ENCODE data around the gene PPP2R5A.

Gene PPP2R5A

DNA sequence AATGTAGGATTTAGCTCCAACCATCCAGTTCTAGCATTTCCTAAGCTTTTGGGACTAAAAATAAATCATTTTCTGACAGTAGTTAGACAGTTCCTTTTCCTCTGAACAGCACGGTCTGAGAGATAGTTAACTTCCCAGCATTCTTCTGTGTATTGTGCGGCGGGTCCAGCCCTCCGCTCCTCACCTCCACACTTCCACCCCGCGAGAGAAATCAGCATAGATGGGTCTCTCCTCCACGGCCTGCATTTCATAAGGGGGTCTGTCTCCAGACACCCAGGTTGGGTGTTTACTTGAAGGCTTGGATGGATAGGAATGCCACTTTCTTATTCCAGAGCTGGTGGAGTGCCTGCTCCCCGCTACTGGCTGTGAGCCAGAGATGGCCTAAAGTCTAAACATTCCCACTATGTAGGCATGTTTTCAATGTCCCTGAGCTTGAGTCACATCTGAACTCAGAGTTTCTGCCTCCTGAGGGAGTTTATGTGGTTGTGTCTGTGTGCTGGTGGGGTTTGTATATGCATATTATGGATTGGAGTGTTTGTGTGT is 38.0 kb upstream of the PPP2R5A start:
- H3K4me3 ChIP-seq (ENCODE audit: low read depth, low read length), result no peak overlapping the region
- no peak for DNase-seq (ENCODE audit: low read depth)
- TF ChIP-seq MYC (IDR thresholded peaks at IDR 0.05; ENCODE audit: low read depth, low read length), result no peak
- TF ChIP-seq POLR2A (IDR thresholded peaks at IDR 0.05; ENCODE audit: extremely low read depth, insufficient read length), result no peak
- TF ChIP-seq, protein P1, sequence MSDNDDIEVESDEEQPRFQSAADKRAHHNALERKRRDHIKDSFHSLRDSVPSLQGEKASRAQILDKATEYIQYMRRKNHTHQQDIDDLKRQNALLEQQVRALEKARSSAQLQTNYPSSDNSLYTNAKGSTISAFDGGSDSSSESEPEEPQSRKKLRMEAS (IDR thresholded peaks at IDR 0.05; ENCODE audit: low read depth, low read length), result no peak
- TF ChIP-seq, protein P2, sequence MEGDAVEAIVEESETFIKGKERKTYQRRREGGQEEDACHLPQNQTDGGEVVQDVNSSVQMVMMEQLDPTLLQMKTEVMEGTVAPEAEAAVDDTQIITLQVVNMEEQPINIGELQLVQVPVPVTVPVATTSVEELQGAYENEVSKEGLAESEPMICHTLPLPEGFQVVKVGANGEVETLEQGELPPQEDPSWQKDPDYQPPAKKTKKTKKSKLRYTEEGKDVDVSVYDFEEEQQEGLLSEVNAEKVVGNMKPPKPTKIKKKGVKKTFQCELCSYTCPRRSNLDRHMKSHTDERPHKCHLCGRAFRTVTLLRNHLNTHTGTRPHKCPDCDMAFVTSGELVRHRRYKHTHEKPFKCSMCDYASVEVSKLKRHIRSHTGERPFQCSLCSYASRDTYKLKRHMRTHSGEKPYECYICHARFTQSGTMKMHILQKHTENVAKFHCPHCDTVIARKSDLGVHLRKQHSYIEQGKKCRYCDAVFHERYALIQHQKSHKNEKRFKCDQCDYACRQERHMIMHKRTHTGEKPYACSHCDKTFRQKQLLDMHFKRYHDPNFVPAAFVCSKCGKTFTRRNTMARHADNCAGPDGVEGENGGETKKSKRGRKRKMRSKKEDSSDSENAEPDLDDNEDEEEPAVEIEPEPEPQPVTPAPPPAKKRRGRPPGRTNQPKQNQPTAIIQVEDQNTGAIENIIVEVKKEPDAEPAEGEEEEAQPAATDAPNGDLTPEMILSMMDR (IDR thresholded peaks at IDR 0.05; ENCODE audit: low read depth, low read length), result no peak

DNA sequence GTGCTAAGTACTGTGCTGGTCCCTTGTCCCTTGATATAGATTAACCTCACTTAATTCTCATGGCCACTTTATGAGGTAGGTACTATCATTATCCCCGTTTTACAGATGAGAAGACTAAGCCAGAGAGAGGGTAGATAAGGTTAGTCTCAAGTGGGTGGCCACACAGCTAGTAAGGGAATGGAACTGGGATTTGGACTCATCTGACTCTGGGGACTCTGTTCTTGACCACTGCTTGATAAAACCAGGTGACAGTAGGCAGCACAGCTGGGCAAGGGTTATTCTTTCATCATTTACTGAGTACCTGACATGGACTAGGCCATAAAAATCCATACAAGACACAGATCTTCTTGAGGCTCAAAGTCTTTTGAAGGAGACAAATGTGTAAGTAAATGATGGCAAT is 37.2 kb upstream of the PPP2R5A start:
- no peak for DNase-seq (ENCODE audit: low read depth)
- TF ChIP-seq, protein P1 (IDR thresholded peaks at IDR 0.05; ENCODE audit: low read depth, low read length), result no peak
- TF ChIP-seq MYC (IDR thresholded peaks at IDR 0.05; ENCODE audit: low read depth, low read length), result no peak
- no peak for TF ChIP-seq POLR2A (IDR thresholded peaks at IDR 0.05; ENCODE audit: extremely low read depth, insufficient read length)
- TF ChIP-seq, protein P2 (IDR thresholded peaks at IDR 0.05; ENCODE audit: low read depth, low read length), result no peak
- no peak overlapping the region for H3K4me3 ChIP-seq (ENCODE audit: low read depth, low read length)

DNA sequence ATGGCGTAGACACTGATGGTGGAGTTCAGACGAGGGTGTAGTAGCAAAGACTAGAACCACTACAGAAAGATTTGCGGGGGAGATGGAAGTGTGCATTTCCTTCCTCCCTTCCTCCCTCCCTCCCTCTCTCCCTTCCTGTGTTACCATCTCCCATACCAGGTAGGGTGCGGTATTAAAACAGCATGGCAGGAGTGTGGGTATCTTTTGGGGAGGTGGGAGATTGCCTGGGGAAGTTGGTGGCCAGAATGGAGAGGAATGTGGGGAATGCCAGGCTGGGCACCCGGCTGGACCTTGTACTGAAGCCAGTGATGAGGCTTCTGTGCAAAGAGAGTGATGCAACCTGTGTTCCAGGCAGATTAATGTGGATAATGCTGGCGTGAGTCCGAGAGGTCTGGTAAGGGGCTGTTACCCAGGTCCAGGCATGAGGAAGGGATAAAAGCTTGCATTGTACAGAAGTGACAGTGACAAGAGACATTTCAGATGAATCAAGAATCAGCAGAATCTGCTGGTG is 30.3 kb upstream of the PPP2R5A start:
- H3K4me3 ChIP-seq (ENCODE audit: low read depth, low read length), result peak overlapping the region; percentile 40
- TF ChIP-seq, protein P2 (IDR thresholded peaks at IDR 0.05; ENCODE audit: low read depth, low read length), result no peak
- no peak for TF ChIP-seq MYC (IDR thresholded peaks at IDR 0.05; ENCODE audit: low read depth, low read length)
- no peak for TF ChIP-seq POLR2A (IDR thresholded peaks at IDR 0.05; ENCODE audit: extremely low read depth, insufficient read length)
- TF ChIP-seq, protein P1 (IDR thresholded peaks at IDR 0.05; ENCODE audit: low read depth, low read length), result no peak
- DNase-seq (ENCODE audit: low read depth), result peak; percentile 14

DNA sequence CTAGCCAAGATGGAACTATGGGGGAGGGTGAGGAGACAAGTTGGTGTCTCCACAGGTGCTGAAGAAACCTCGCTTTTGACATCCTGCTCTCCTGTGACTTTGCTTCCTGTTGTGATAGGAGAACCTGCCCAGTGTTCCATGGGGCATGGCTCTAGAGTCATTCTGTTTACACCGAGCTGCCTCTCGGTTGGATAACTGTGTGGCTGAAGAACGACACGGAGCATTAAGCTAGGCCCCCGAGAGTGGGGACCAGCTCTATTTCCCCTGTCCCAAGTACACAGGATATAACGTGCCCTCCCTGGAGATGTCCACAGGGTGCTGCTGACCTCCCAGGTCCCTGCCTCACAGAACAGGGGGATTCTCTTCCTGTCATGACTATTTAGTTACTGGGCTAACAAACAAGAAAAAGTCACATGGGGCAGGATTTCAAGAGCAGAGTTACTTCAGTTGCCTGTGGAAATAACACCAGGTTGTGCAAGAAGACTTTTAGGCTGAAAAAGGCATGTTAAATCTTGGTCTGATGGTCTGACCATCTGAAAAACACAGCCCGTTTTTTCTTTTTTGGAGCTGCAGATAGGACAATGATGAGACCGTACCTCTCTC is 29.4 kb upstream of the PPP2R5A start:
- TF ChIP-seq MYC (IDR thresholded peaks at IDR 0.05; ENCODE audit: low read depth, low read length) (peak; percentile 34; the same call in 1 of the 2 replicates), POLR2A (IDR thresholded peaks at IDR 0.05; ENCODE audit: extremely low read depth, insufficient read length) (no peak)
- TF ChIP-seq, protein P1 (IDR thresholded peaks at IDR 0.05; ENCODE audit: low read depth, low read length), result peak; percentile 63
- peak overlapping the region; percentile 40 for H3K4me3 ChIP-seq (ENCODE audit: low read depth, low read length)
- DNase-seq (ENCODE audit: low read depth), result peak; percentile 74

DNA sequence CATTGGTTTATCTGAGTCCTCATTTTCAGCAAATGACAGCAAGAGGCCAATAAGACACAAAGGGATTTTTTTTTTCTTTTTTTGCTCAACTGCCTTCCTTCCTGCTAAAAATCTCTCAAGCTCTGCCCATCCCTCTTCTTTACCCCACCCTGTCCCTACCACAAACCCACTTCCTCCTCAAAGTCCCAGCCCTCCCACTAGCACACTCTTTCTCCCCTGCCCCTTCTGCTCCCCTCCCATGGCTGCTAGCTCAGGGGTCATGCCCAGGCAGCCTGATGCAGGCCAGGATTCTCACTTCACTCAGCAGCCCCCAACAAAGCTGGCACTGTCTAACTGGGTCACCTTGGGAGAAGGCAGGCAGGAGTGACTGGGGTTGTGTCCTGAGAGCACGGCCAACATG is 28.8 kb upstream of the PPP2R5A start:
- peak overlapping the region; percentile 40 for H3K4me3 ChIP-seq (ENCODE audit: low read depth, low read length)
- TF ChIP-seq MYC (IDR thresholded peaks at IDR 0.05; ENCODE audit: low read depth, low read length) (no peak), POLR2A (IDR thresholded peaks at IDR 0.05; ENCODE audit: extremely low read depth, insufficient read length) (no peak)
- TF ChIP-seq, protein P2 (IDR thresholded peaks at IDR 0.05; ENCODE audit: low read depth, low read length), result no peak
- TF ChIP-seq, protein P1 (IDR thresholded peaks at IDR 0.05; ENCODE audit: low read depth, low read length), result no peak
- peak; percentile 92 for DNase-seq (ENCODE audit: low read depth)

DNA sequence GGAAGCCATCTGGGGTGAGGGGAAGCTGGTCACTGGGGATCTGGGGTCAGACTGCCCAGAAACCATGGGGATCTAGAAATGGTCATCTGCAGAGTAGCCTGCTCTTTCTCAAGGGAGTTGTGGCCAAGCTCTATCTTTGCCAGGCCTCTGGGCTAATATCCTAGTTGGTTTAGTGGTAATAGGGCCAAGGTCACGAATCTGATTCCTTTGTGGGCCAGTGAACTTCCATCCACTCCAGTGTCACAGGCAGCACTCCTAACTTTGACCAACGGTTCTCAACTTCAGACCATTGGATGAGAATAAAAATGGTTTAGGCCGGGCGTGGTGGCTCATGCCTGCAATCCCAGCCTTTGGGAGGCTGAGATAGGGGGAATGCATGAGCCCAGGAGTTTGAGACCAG is 28.1 kb upstream of the PPP2R5A start:
- DNase-seq (ENCODE audit: low read depth), result no peak
- TF ChIP-seq, protein P2 (IDR thresholded peaks at IDR 0.05; ENCODE audit: low read depth, low read length), result no peak
- TF ChIP-seq POLR2A (IDR thresholded peaks at IDR 0.05; ENCODE audit: extremely low read depth, insufficient read length), result no peak
- no peak for TF ChIP-seq MYC (IDR thresholded peaks at IDR 0.05; ENCODE audit: low read depth, low read length)
- TF ChIP-seq, protein P1 (IDR thresholded peaks at IDR 0.05; ENCODE audit: low read depth, low read length), result no peak
- H3K4me3 ChIP-seq (ENCODE audit: low read depth, low read length), result no peak overlapping the region

Data from NB4 (cell line).